ENCODE measurements around the gene PID1. TPM values are rescaled to one million over a fixed set of nuclear protein-coding genes. Genes with fewer than 3 reads are reported as not detected.

The PID1 gene
- total and polyA plus RNA-seq, 4 donors, result 17.0 to 45.7 (median 30.0) TPM

- H3K4me3 ChIP-seq, result no peak overlapping the region
- no peaks in the 10 kb centered on the region for H3K36me3 ChIP-seq (ENCODE audit: control insufficient read depth in 4 of 4, insufficient read depth in 4 of 4, low read length in 4 of 4)
- H3K9ac ChIP-seq (ENCODE audit: insufficient read depth in 1 of 2, low read length in 2 of 2), result no peak overlapping the region
- no peak for ATAC-seq (ENCODE audit: insufficient read depth, low FRiP score)
- no peak overlapping the region for H3K27ac ChIP-seq (ENCODE audit: low read depth in 1 of 2, low read length in 1 of 2)
- no peaks in the 10 kb centered on the region for H3K27me3 ChIP-seq (ENCODE audit: control insufficient read depth in 3 of 3, insufficient read depth in 3 of 3, low read length in 2 of 3)
- H3K9me3 ChIP-seq (ENCODE audit: control insufficient read depth in 4 of 4, insufficient read depth in 3 of 4, low read length in 3 of 4), result peaks cover 0 to under 1% (median under 1%) of the 10 kb centered on the region in 4 donors
- no peak for TF ChIP-seq CTCF (IDR thresholded peaks at IDR 0.05; ENCODE audit: control extremely low read depth, extremely low read depth)
- peak in 2 of 3 donors; percentile 6 to 27 for DNase-seq
- peaks cover 0 to 8% (median under 1%) of the 10 kb centered on the region in 5 donors for H3K4me1 ChIP-seq (ENCODE audit: control insufficient read depth in 5 of 5, insufficient read depth in 5 of 5, low read length in 5 of 5)
- 69 to 79% methylated on average over 6 of the region's 6 CpGs for WGBS, 2 donors
These were observed 101.3 kb downstream of the PID1 start for GRCh38 chr2:229169751-229170150.

GRCh38 chr2:229164545-229165249 lies 106.4 kb downstream of the PID1 start:
- WGBS, 2 donors, result 73 to 75% methylated on average over 2 of the region's 2 CpGs
- no peak for ATAC-seq (ENCODE audit: insufficient read depth, low FRiP score)
- H3K27ac ChIP-seq (ENCODE audit: low read depth in 1 of 2, low read length in 1 of 2), result no peak overlapping the region

GRCh38 chr2:229163893-229164292 lies 107.2 kb downstream of the PID1 start:
- no peaks in the 10 kb centered on the region for H3K9me3 ChIP-seq (ENCODE audit: control insufficient read depth in 4 of 4, insufficient read depth in 3 of 4, low read length in 3 of 4)
- no peak overlapping the region for H3K9ac ChIP-seq (ENCODE audit: insufficient read depth in 1 of 2, low read length in 2 of 2)
- H3K27me3 ChIP-seq (ENCODE audit: control insufficient read depth in 3 of 3, insufficient read depth in 3 of 3, low read length in 2 of 3), result no peaks in the 10 kb centered on the region
- TF ChIP-seq CTCF (IDR thresholded peaks at IDR 0.05; ENCODE audit: control extremely low read depth, extremely low read depth), result no peak
- 52 to 60% methylated on average over 2 of the region's 2 CpGs for WGBS, 2 donors
- H3K4me3 ChIP-seq, result no peak overlapping the region
- ATAC-seq (ENCODE audit: insufficient read depth, low FRiP score) (no peak), DNase-seq (peak in 1 of 3 donors; percentile 11)
- H3K27ac ChIP-seq (ENCODE audit: low read depth in 1 of 2, low read length in 1 of 2), result no peak overlapping the region
- no peaks in the 10 kb centered on the region for H3K4me1 ChIP-seq (ENCODE audit: control insufficient read depth in 5 of 5, insufficient read depth in 5 of 5, low read length in 5 of 5)
- H3K36me3 ChIP-seq (ENCODE audit: control insufficient read depth in 4 of 4, insufficient read depth in 4 of 4, low read length in 4 of 4), result peaks cover 0 to 5% (median under 1%) of the 10 kb centered on the region in 4 donors

More at GRCh38 chr2:229164545-229165249, 106.4 kb downstream of the PID1 start:
- Histone ChIP-seq H3K27me3 (ENCODE audit: control insufficient read depth in 3 of 3, insufficient read depth in 3 of 3, low read length in 2 of 3) (no peaks in the 10 kb centered on the region), H3K9ac (ENCODE audit: insufficient read depth in 1 of 2, low read length in 2 of 2) (no peak overlapping the region), H3K9me3 (ENCODE audit: control insufficient read depth in 4 of 4, insufficient read depth in 3 of 4, low read length in 3 of 4) (no peaks in the 10 kb centered on the region), H3K4me1 (ENCODE audit: control insufficient read depth in 5 of 5, insufficient read depth in 5 of 5, low read length in 5 of 5) (peaks cover 0 to 4% (median 0%) of the 10 kb centered on the region in 5 donors), H3K36me3 (ENCODE audit: control insufficient read depth in 4 of 4, insufficient read depth in 4 of 4, low read length in 4 of 4) (peaks cover 0 to 5% (median under 1%) of the 10 kb centered on the region in 4 donors), H3K4me3 (no peak overlapping the region)
- no peak for DNase-seq
- no peak for TF ChIP-seq CTCF (IDR thresholded peaks at IDR 0.05; ENCODE audit: control extremely low read depth, extremely low read depth)
